Karpas-422 (cell line): ENCODE measurements around the gene IFI16. TPM values are rescaled to one million over a fixed set of nuclear protein-coding genes. Genes with fewer than 3 reads are reported as not detected.
"Not testable (repeated sequence)": the region's sequence is repeated elsewhere in the genome, so short reads cannot be mapped to it uniquely, and the experiment has no call there.

Source experiments
- DNase-seq: peaks from one replicate; pipeline ENCODE4 v3.0.0-alpha.2; 2015
- H2AFZ ChIP-seq: fragments of 200-600 bp; sonication (generic); 2 replicates; pipeline ENCODE4 v1.6.1; 2014; ENCODE audit warnings: antibody characterized with exemption, low read length, mixed read lengths
- H3K27ac ChIP-seq: fragments of 200-600 bp; sonication (generic); 2 replicates; pipeline ENCODE4 v1.5.1; 2014; ENCODE audit warnings: mild to moderate bottlenecking, low read length, moderate library complexity
- H3K27me3 ChIP-seq: fragments of 200-600 bp; sonication (generic); 2 replicates; pipeline ENCODE4 v1.6.1; 2014; ENCODE audit warnings: low read length, mixed read lengths
- H3K36me3 ChIP-seq: fragments of 200-600 bp; sonication (generic); 2 replicates; pipeline ENCODE4 v1.6.1; 2014; ENCODE audit warnings: low read length, mixed read lengths; ENCODE audit not compliant: insufficient read depth
- H3K4me1 ChIP-seq: fragments of 200-600 bp; sonication (generic); 2 replicates; pipeline ENCODE4 v1.6.1; 2014; ENCODE audit warnings: mild to moderate bottlenecking, low read length, mixed read lengths
- H3K4me2 ChIP-seq: fragments of 200-600 bp; sonication (generic); 2 replicates; pipeline ENCODE4 v1.6.1; 2014; ENCODE audit warnings: low read length, low read depth, mild to moderate bottlenecking; ENCODE audit not compliant: poor library complexity, severe bottlenecking
- H3K4me3 ChIP-seq: fragments of 200-600 bp; sonication (generic); 2 replicates; pipeline ENCODE4 v1.5.1; 2014; ENCODE audit warnings: mild to moderate bottlenecking, antibody characterized with exemption, low read length, mixed read lengths
- H3K79me2 ChIP-seq: fragments of 200-600 bp; sonication (generic); 2 replicates; pipeline ENCODE4 v1.6.1; 2014; ENCODE audit warnings: mild to moderate bottlenecking, low read length, mixed read lengths
- H3K9ac ChIP-seq: fragments of 200-600 bp; sonication (generic); 2 replicates; pipeline ENCODE4 v1.6.0; 2014; ENCODE audit warnings: low read length
- H3K9me2 ChIP-seq: fragments of 200-600 bp; sonication (generic), shearing (Covaris generic); replicated peaks from 2 replicates; pipeline ENCODE4 v1.6.0; 2014; ENCODE audit warnings: mild to moderate bottlenecking, low read length, moderate library complexity; ENCODE audit not compliant: insufficient read depth
- H3K9me3 ChIP-seq: fragments of 300-700, 200-600 bp; sonication (generic); 2 replicates; pipeline ENCODE4 v1.6.1; 2014; ENCODE audit warnings: low read length, mixed read lengths
- H4K20me1 ChIP-seq: fragments of 200-600 bp; sonication (generic); 2 replicates; pipeline ENCODE4 v1.6.1; 2014; ENCODE audit warnings: mild to moderate bottlenecking, antibody characterized with exemption, low read length, low read depth; ENCODE audit not compliant: insufficient read depth
- total RNA-seq: library from RNA; depleted of rRNA; stranded (reverse); fragments of >200 nt; shearing (Covaris generic); gene quantifications from 2 replicates; pipeline ENCODE4 v1.2.3, GENCODE V29; 2014; ENCODE audit warnings: low replicate concordance

IFI16 gene
- total RNA-seq, 1 experiment from 2014 or later = 36.3 TPM

DNA sequence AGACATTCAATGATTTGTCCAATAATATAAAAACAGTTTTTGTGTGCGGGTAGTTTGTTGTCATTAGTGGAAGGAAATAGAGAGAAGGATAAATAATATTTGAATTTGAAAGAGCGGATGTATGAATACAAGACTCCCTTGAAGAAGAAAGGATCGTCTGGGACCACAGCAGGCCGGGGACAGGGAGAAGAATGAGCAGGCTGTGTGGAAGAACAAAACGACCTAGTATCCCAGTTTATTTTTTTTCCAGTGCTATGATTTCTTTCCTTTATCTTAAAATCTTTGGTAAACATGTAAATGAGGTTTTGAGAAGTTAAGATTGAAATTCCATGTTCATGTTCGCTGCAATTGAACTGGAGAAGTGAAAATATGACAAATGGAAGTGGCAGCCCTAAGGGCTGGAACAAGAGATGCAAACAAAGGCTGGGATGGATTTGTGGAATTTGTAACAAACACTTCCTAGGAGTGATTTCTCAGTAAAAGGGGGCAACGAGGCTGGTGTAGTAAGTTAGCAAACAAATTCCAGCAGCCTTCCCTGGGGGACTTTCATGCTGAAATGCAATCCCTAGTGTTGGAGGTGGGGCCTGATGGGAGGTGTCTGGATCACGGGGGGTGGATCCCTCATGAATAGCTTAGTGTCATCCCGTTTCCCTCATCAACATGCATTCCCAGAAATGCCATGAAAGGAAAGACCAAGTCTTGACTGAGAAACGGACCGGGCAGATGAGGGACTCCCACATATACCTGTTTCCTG is 10.2 kb upstream of the IFI16 start:
- Histone ChIP-seq H3K27me3 (no peaks in the 10 kb centered on the region), H2AFZ (no peak overlapping the region), H3K4me2 (no peak overlapping the region), H3K36me3 (no peaks in the 10 kb centered on the region), H4K20me1 (no peaks in the 10 kb centered on the region), H3K9ac (no peak overlapping the region), H3K9me2 (no peaks in the 10 kb centered on the region), H3K79me2 (no peaks in the 10 kb centered on the region), H3K4me1 (0 out of 2 replicates have a peak, but pooled peaks cover 3% of the 10 kb centered on the region), H3K9me3 (no peaks in the 10 kb centered on the region), H3K27ac (no peak overlapping the region), H3K4me3 (no peak overlapping the region)
- DNase-seq = no peak

DNA sequence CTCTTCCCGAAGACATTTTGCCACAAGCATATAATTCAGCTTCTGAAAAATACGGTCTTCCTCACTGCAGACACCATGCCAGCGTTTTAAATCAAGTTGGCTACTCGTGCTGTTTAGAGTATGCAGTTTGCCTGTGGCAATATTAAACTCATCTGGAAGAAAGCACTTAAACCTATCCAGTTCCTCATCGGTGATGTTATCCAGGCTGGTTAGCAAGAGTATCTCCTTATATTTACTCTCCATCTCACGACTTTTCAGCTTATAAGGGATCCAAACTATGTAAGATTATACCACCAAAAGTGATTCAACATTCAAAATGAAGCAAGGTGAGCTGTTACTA is 9.7 kb upstream of the IFI16 start:
- Histone ChIP-seq H3K4me3 (no peak overlapping the region), H3K9me2 (no peaks in the 10 kb centered on the region), H3K9ac (no peak overlapping the region), H4K20me1 (no peaks in the 10 kb centered on the region), H3K79me2 (no peaks in the 10 kb centered on the region), H3K4me2 (no peak overlapping the region), H3K27ac (no peak overlapping the region), H3K9me3 (no peaks in the 10 kb centered on the region), H2AFZ (no peak overlapping the region), H3K4me1 (0 out of 2 replicates have a peak, but pooled peaks cover 3% of the 10 kb centered on the region), H3K27me3 (no peaks in the 10 kb centered on the region), H3K36me3 (no peaks in the 10 kb centered on the region)
- no peak for DNase-seq

DNA sequence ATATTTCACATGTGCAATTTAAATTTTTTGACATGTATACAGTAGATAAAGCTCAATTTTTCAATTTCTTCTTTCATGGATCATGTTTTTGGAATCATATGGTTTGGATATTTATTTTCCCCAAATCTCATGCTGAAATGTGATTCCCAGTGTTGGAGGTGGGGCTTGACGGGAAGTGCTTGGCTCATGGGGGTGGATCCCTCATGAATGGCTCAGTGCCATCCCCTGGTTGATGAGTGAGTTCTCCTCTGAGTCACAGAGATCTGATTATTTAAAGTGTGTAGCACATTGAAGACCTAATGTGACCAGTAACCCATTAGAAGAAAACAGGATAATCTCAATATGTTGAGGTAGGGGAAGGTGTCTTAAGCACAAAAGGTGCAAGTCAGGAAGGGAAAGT is 9.1 kb upstream of the IFI16 start:
- Histone ChIP-seq H3K4me3 (no peak overlapping the region), H3K9me3 (no peaks in the 10 kb centered on the region), H4K20me1 (no peaks in the 10 kb centered on the region), H3K4me1 (0 out of 2 replicates have a peak, but pooled peaks cover 3% of the 10 kb centered on the region), H3K9ac (no peak overlapping the region), H3K4me2 (no peak overlapping the region), H3K27me3 (no peaks in the 10 kb centered on the region), H3K36me3 (no peaks in the 10 kb centered on the region), H3K27ac (no peak overlapping the region), H2AFZ (no peak overlapping the region), H3K79me2 (no peaks in the 10 kb centered on the region), H3K9me2 (no peaks in the 10 kb centered on the region)
- DNase-seq = no peak

DNA sequence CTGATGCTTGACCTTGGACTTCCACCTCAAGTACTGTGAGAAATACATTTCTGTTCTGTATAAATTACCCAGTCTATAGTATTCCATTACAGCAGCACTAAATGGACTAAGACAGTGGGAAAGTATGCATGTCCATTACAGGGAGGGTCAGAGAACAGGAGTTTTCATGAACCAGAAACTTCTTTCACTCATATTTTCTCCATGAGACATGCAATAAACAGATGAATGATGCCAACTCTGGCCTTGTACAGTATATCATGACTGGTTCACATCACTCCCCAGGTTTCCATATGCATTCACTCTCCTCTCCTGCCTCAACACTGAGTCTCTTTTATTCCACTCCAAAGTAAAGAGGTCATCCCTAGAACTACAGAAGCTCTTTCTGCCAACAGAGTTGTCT is 4.5 kb upstream of the IFI16 start:
- H2AFZ ChIP-seq = no peak overlapping the region

DNA sequence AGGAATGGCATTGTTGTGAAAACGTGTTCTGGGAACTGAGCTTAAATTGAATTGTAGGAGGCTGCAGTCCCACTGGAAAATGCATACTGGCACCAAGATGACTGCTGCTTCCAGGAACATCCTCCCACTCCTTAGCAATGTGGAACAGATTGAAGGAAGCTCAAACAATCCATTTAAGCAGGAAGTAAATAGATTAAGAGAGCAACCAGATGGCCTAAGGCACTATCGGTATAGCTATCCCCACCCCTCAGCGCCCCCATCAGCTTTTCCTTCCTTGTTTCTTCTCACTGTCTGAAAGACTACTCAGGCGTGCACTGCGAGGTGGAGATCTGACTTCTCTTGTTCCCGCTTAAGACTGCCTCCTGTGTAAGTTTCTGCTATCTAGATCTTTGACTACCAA is 4.0 kb upstream of the IFI16 start:
- H4K20me1 ChIP-seq = no peaks in the 10 kb centered on the region
- H3K27ac ChIP-seq = no peak overlapping the region
- no peak overlapping the region for H3K4me2 ChIP-seq
- no peaks in the 10 kb centered on the region for H3K36me3 ChIP-seq
- H3K9ac ChIP-seq = no peak overlapping the region
- H3K9me2 ChIP-seq = no peaks in the 10 kb centered on the region
- H3K4me3 ChIP-seq = no peak overlapping the region
- H3K79me2 ChIP-seq = no peaks in the 10 kb centered on the region; the same call in 1 of the 2 replicates
- DNase-seq = no peak
- H3K27me3 ChIP-seq = no peaks in the 10 kb centered on the region
- no peaks in the 10 kb centered on the region for H3K9me3 ChIP-seq
- no peak overlapping the region for H2AFZ ChIP-seq
- H3K4me1 ChIP-seq = peaks cover 10% of the 10 kb centered on the region

More for the DNA sequence above, 4.5 kb upstream of the IFI16 start:
- H3K36me3 ChIP-seq = no peaks in the 10 kb centered on the region
- no peaks in the 10 kb centered on the region for H4K20me1 ChIP-seq
- no peaks in the 10 kb centered on the region for H3K9me3 ChIP-seq
- no peak overlapping the region for H3K4me2 ChIP-seq
- no peak overlapping the region for H3K9ac ChIP-seq
- no peak overlapping the region for H3K4me3 ChIP-seq
- H3K27me3 ChIP-seq = no peaks in the 10 kb centered on the region
- no peaks in the 10 kb centered on the region for H3K79me2 ChIP-seq
- DNase-seq = no peak
- H3K27ac ChIP-seq = no peak overlapping the region
- no peaks in the 10 kb centered on the region for H3K9me2 ChIP-seq
- peaks cover 10% of the 10 kb centered on the region for H3K4me1 ChIP-seq

DNA sequence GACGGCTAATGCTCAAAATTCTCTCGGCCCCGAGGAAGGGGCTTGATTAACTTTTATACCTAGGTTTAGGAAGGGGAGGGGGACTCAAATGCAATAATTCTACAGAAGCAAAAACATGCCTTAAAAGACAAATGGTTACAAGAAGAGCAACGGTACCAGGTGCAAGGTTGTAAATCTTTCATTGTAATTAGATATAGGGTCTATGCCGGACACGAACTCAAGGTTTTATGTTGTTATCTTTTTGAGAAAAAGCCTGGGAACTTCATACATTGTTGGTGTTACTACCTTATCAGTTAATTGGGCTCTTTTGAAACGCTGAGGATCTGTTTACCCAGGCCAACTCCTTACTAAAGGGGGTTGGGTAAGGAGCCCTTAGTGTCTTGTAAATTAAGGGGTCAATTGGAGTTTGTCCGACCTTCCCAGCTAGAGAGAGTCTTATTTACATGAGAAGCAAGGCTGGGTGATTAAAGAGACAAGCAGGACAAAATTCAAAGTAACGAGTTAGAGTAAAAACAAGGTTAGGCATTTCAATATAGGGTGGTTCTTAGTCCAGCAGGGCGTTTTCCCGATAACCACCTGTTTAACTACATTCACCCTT is 3.4 kb upstream of the IFI16 start:
- H3K9ac ChIP-seq, H3K4me2 ChIP-seq: not testable (repeated sequence)

DNA sequence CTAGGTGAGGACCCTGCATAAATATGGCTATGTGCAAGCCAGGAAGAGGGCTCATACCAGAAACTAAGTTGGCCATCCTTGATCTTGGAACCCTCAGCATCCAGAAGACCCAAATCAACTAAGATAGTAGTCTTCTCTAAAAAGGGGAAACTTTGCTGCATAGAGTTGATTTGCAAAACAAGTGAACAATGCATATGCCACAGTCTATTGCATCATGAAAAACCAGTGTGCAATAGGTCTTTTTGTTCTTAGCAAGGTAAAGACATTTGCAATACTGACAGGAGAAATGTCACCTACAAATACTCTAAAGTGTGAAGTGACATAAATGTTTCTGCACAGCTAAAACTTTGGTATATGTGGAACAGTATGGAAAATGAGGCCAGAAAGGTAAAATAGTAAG is 2.0 kb upstream of the IFI16 start:
- H3K9me2 ChIP-seq = no peaks in the 10 kb centered on the region
- no peaks in the 10 kb centered on the region for H3K9me3 ChIP-seq
- no peak for DNase-seq
- H3K9ac ChIP-seq = no peak overlapping the region
- H3K4me1 ChIP-seq = peaks cover 22% of the 10 kb centered on the region
- no peak overlapping the region for H2AFZ ChIP-seq
- no peaks in the 10 kb centered on the region for H4K20me1 ChIP-seq
- H3K27me3 ChIP-seq = no peaks in the 10 kb centered on the region
- peaks cover 3% of the 10 kb centered on the region; the same call in 1 of the 2 replicates for H3K79me2 ChIP-seq
- H3K4me3 ChIP-seq = no peak overlapping the region
- no peak overlapping the region for H3K4me2 ChIP-seq
- H3K27ac ChIP-seq = no peak overlapping the region
- no peaks in the 10 kb centered on the region for H3K36me3 ChIP-seq

More for the DNA sequence above, 3.4 kb upstream of the IFI16 start:
- not testable (repeated sequence) for H3K27ac ChIP-seq, H2AFZ ChIP-seq, H3K9me2 ChIP-seq, H3K4me3 ChIP-seq, H3K9me3 ChIP-seq, H3K36me3 ChIP-seq, DNase-seq, H3K27me3 ChIP-seq, H3K79me2 ChIP-seq, H4K20me1 ChIP-seq
- peaks cover 10% of the 10 kb centered on the region for H3K4me1 ChIP-seq

DNA sequence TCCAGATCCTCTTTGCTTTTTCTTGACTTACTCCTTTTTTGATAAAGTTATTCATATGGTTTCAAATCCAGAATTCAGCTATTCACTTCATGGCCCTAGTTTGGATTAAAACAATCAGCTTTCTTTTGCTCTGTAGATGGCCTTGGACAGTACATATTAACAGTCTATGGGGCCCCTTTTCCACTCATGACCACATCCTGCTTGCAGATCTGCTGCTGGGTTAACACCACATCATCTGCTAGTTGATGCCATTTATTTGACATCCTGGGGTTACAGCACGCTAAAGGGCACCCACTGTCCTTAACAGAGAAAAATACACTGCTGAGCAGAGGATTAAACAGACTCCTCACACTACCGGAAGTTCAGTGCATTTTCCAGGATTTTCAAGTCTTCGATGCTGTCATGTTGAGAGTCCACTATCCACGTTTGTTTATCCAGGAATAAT is 941 bp upstream of the IFI16 start:
- Histone ChIP-seq H3K27ac (no peak overlapping the region), H3K4me3 (no peak overlapping the region), H4K20me1 (no peaks in the 10 kb centered on the region), H3K36me3 (no peaks in the 10 kb centered on the region), H3K4me1 (peaks cover 24% of the 10 kb centered on the region), H3K9me3 (no peaks in the 10 kb centered on the region), H3K9ac (no peak overlapping the region), H3K4me2 (no peak overlapping the region), H3K9me2 (no peaks in the 10 kb centered on the region), H3K79me2 (peaks cover 3% of the 10 kb centered on the region; the same call in 1 of the 2 replicates), H2AFZ (no peak overlapping the region; the same call in 1 of the 2 replicates), H3K27me3 (no peaks in the 10 kb centered on the region)
- DNase-seq = no peak
